ENCODE data around the gene AKAP8.

GRCh38 chr19:15424692-15425272, 45.2 kb upstream of the AKAP8 start:
- TF ChIP-seq POLR2AphosphoS5 (IDR thresholded peaks at IDR 0.05; ENCODE audit: low read depth, low read length) (no peak), REST (IDR thresholded peaks at IDR 0.05; ENCODE audit: insufficient read depth in 1 of 2, low read depth in 2 of 2, low read length in 2 of 2) (no peak), TAF1 (IDR thresholded peaks at IDR 0.05; ENCODE audit: borderline replicate concordance, insufficient read depth, low read length) (no peak), SIN3A (IDR thresholded peaks at IDR 0.05; ENCODE audit: borderline replicate concordance, insufficient read depth, low read length) (no peak)
